ENCODE results near the gene NDUFAF7. TPM values are rescaled to one million over a fixed set of nuclear protein-coding genes. Genes with fewer than 3 reads are reported as not detected.

NDUFAF7 gene
- total RNA-seq, 4 donors from 2014 or later, result 1.9 to 21.6 (median 16.5) TPM

- TF ChIP-seq, protein P1, sequence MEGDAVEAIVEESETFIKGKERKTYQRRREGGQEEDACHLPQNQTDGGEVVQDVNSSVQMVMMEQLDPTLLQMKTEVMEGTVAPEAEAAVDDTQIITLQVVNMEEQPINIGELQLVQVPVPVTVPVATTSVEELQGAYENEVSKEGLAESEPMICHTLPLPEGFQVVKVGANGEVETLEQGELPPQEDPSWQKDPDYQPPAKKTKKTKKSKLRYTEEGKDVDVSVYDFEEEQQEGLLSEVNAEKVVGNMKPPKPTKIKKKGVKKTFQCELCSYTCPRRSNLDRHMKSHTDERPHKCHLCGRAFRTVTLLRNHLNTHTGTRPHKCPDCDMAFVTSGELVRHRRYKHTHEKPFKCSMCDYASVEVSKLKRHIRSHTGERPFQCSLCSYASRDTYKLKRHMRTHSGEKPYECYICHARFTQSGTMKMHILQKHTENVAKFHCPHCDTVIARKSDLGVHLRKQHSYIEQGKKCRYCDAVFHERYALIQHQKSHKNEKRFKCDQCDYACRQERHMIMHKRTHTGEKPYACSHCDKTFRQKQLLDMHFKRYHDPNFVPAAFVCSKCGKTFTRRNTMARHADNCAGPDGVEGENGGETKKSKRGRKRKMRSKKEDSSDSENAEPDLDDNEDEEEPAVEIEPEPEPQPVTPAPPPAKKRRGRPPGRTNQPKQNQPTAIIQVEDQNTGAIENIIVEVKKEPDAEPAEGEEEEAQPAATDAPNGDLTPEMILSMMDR (IDR thresholded peaks at IDR 0.05), result no peak
- TF ChIP-seq POLR2AphosphoS5 (IDR thresholded peaks at IDR 0.05), result no peak
- TF ChIP-seq POLR2A (IDR thresholded peaks at IDR 0.05), result no peak
- no peak for TF ChIP-seq EP300 (IDR thresholded peaks at IDR 0.05; ENCODE audit: low read depth)
- Histone ChIP-seq H3K27me3 (no peaks in the 10 kb centered on the region), H3K4me1 (no peaks in the 10 kb centered on the region), H3K27ac (no peak overlapping the region), H3K36me3 (peaks cover 0 to 69% (median 21%) of the 10 kb centered on the region in 4 donors), H3K9me3 (no peaks in the 10 kb centered on the region), H3K4me3 (no peak overlapping the region)
- 70 to 81% methylated on average over 4 of the region's 4 CpGs for WGBS, 2 donors (ENCODE audit: low coverage in 1 of 2)
- DNase-seq, result no peak
- intact Hi-C loops (cut with DNase I; ENCODE audit: low total_unique reads) (no loop called here), in situ Hi-C loops (cut with MboI; ENCODE audit: low pct_ligation_motif_present in 1 of 4, low pct_unique_long_range_greater_than_20kb in 1 of 4, low sequenced_read_pairs in 3 of 4) (no loop called here)
These were observed 12.6 kb downstream of the NDUFAF7 start for GRCh38 chr2:37244017-37244416.

- TF ChIP-seq, protein P1 (IDR thresholded peaks at IDR 0.05), result no peak
- TF ChIP-seq EP300 (IDR thresholded peaks at IDR 0.05; ENCODE audit: low read depth), result no peak
- TF ChIP-seq POLR2AphosphoS5 (IDR thresholded peaks at IDR 0.05), result no peak
- no peak for TF ChIP-seq POLR2A (IDR thresholded peaks at IDR 0.05)
- in situ Hi-C loops (cut with MboI; ENCODE audit: low pct_ligation_motif_present in 1 of 4, low pct_unique_long_range_greater_than_20kb in 1 of 4, low sequenced_read_pairs in 3 of 4), result no loop called here
- DNase-seq, result no peak
- Histone ChIP-seq H3K36me3 (peaks cover 0 to 68% (median 19%) of the 10 kb centered on the region in 4 donors), H3K27me3 (no peaks in the 10 kb centered on the region), H3K27ac (no peak overlapping the region), H3K9me3 (no peaks in the 10 kb centered on the region), H3K4me1 (no peaks in the 10 kb centered on the region), H3K4me3 (no peak overlapping the region)
- 94 to 96% methylated on average over 2 to 3 of the region's 3 CpGs for WGBS, 2 donors (ENCODE audit: low coverage in 1 of 2)
- intact Hi-C loops (cut with DNase I; ENCODE audit: low total_unique reads), result no loop called here
These were observed 13.3 kb downstream of the NDUFAF7 start for GRCh38 chr2:37244755-37245154.

DNA sequence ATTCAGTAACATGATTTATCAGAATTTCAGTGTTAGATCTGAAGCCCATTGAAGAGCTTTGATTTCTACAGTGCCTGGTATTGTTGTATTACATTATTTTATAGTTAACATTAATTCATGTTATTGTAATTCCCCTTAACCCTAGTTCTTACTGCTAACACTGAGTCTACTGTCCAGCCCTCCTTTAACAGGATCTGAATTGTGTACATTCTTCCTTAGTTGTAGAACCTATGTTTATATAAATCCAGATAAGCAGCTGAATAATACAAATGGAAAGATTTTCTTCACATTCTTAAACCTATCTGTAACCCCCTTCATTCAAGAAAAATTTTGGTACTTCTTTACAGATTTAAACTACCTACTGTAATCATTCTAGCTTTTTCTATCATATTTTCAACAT lies 14.7 kb downstream of the NDUFAF7 start:
- Histone ChIP-seq H3K4me1 (no peaks in the 10 kb centered on the region), H3K27ac (no peak overlapping the region), H3K27me3 (no peaks in the 10 kb centered on the region), H3K36me3 (peaks cover 0 to 64% (median 18%) of the 10 kb centered on the region in 4 donors), H3K9me3 (no peaks in the 10 kb centered on the region), H3K4me3 (no peak overlapping the region)
- TF ChIP-seq POLR2AphosphoS5 (IDR thresholded peaks at IDR 0.05) (no peak), EP300 (IDR thresholded peaks at IDR 0.05; ENCODE audit: low read depth) (no peak), POLR2A (IDR thresholded peaks at IDR 0.05) (no peak)
- in situ Hi-C loops (cut with MboI; ENCODE audit: low pct_ligation_motif_present in 1 of 4, low pct_unique_long_range_greater_than_20kb in 1 of 4, low sequenced_read_pairs in 3 of 4), result no loop called here
- intact Hi-C loops (cut with DNase I; ENCODE audit: low total_unique reads), result no loop called here
- DNase-seq, result no peak

GRCh38 chr2:37250869-37251740 lies 19.6 kb downstream of the NDUFAF7 start:
- Histone ChIP-seq H3K4me1 (no peaks in the 10 kb centered on the region), H3K27ac (no peak overlapping the region), H3K4me3 (no peak overlapping the region), H3K9me3 (no peaks in the 10 kb centered on the region), H3K36me3 (peaks cover 0 to 67% (median 25%) of the 10 kb centered on the region in 4 donors), H3K27me3 (no peaks in the 10 kb centered on the region)
- DNase-seq, result no peak
- 88 to 89% methylated on average over 5 of the region's 5 CpGs for WGBS, 2 donors (ENCODE audit: low coverage in 1 of 2)
- in situ Hi-C loops (cut with MboI; ENCODE audit: low pct_ligation_motif_present in 1 of 4, low pct_unique_long_range_greater_than_20kb in 1 of 4, low sequenced_read_pairs in 3 of 4), result no loop called here
- intact Hi-C loops (cut with DNase I; ENCODE audit: low total_unique reads), result no loop called here
- TF ChIP-seq POLR2AphosphoS5 (IDR thresholded peaks at IDR 0.05) (no peak), EP300 (IDR thresholded peaks at IDR 0.05; ENCODE audit: low read depth) (no peak), POLR2A (IDR thresholded peaks at IDR 0.05) (no peak)
- TF ChIP-seq, protein P1 (IDR thresholded peaks at IDR 0.05), result no peak

All from transverse colon (tissue), 4 donors.